NCI-H524 treated with DMSO at 0.1 percent for 48 hours (cell line): ENCODE measurements around the gene PIBF1.
"Not testable (repeated sequence)": the region's sequence is repeated elsewhere in the genome, so short reads cannot be mapped to it uniquely, and the experiment has no call there.

ENCODE experiments used
- DNase-seq: peaks from one replicate; lab custom pipeline; 2025; lab: John Stamatoyannopoulos, UW

PIBF1 gene

DNA sequence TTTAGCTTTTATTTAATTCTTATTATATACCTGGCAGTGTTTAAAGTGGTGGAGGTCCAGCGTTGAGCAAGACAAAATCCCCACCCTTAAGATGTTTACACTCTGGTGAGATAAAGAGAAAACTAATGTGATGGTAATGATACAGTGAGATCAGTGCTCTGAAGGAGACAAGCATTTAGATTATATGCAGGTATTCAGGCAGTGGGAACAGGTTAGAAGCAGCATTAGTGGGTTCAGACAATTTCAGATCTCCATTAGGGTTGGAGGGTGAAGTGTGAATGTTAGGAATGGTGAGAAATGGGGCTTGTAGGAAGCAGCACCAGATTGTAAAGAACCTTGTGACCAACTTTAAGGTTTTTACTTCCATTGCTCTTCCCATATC is 39.0 kb downstream of the PIBF1 start:
- no peak for DNase-seq

DNA sequence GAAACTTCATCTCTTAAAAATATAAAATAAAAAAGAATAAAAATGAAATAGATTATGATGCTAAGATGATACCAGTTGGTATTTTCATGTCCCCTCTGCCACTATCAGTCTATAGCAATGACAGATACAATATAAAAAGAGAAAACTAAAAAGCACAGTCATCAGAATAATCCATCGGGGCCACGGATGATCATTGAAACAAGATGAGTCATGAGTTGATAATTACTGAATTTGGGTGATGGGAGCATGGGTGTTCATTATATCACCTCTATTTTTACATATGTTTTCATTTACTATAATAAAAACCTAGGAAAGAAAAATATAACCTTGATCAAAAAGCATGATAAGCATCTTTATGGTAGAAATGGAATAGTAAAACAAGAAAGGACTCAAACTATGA is 41.1 kb downstream of the PIBF1 start:
- no peak for DNase-seq

DNA sequence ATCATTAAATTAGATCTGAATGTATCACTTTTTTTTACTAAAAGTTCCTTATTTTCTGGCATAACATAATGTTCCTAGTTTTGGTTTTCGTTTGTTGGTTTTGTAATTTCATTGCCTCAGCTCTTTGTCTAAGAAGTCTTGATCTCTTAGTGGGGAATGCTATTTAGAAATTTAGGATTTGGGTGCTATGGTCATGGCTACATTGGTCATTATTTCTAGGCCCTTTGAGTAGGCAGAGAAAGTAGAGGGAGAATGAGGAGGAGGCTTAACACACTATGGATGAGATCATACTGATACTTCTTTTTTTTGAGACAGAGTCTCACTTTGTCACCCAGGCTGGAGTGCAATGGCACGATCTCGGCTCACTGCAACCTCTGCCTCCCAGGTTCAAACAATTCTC is 41.8 kb downstream of the PIBF1 start:
- DNase-seq = no peak

DNA sequence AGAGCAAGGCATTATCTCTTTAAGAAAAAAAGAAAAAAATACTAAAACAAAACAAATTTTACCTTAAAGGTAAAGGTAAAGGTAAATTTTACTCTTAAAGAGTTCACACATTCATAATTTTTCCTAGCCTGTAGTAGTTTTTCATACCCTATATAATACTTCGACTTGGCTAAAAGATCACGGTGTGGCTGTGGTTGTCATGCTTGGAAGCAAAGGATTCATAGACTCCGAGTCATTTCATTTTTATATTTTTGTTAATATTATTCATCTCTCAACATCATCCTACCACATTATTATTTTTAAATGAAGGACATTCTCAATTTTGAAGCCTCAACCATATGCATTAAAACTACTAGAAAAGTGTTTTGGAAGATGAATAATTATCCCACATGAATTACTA is 52.7 kb downstream of the PIBF1 start:
- DNase-seq = no peak

DNA sequence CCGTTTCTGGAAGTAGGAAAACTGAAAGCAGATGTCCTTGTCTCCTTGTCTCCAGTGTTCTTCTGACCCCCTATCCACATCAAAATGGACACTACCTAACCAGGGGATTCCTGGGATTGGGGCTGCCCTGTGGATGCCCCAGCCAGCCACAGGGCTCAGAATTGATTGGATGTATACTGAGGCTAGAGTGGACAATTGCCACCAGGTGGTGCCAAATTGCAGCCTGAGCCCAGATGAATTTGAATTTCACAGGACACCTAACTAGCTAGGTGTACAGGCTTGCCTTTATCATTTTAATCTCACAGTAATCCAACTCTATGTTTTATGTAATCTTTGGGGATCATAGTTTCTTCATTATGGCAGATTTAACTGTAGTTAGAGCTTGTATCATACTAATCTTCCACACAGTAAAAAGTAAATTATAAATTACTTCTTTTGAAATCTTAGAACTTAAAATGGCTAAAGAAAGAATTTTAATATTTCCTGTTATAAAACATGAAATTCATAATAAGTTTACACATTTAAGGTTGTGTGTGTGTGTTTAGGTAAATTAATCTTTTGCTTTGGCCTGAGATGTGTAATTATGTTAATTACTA is 58.0 kb downstream of the PIBF1 start:
- no peak for DNase-seq

DNA sequence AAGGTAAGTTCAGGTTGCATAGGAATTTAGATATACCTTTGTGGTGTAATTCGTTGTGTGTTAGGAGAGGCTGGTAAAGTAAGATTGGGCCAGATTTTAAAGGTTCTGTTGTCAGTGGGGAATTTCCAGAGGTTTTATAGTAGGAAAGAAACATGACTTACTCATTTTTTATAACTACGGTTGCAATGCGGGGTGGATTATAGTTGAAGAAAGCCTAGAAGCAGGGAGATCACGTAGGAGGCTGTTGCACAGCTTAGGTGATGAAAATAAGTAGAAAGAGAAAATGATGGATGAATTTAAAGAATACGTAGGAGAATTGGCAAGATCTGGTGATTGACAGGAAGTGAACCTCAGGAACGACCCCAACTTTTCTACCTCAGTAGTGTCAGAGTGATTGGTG is 61.1 kb downstream of the PIBF1 start:
- DNase-seq = no peak

DNA sequence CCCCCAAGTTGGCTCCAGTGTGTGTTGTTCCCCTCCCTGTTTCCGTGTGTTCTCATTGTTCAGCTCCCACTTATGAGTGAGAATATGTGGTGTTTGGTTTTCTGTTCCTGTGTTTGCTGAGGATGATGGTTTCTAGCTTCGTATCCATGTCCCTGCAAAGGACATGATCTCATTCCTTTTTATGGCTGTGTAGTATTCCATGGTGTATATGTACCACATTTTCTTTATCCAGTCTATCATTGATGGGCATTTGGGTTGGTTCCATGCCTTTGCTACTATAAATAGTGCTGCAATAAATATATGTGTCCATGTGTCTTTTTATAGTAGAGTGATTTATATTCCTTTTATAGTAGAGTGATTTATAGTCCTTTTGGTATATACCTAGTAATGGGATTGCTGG is 63.2 kb downstream of the PIBF1 start:
- not testable (repeated sequence) for DNase-seq

DNA sequence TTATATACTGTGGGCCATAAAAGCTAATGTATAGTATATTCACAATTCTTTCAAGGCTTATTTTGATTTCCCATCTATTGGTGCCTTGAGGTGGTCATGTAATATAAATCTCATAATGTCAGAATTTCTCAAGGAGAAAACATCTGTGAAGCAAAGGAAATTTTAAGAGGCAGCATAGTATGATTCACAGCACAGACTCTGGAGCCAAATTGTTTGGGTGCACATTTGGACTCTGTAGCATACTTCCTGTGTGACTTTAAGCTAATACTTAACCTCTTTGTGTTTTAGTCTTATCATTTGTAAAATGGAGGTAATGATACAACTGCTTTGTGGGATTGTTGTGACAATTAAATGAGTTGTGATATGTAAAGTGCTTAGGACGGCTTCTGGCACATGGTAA is 67.6 kb downstream of the PIBF1 start:
- no peak for DNase-seq

DNA sequence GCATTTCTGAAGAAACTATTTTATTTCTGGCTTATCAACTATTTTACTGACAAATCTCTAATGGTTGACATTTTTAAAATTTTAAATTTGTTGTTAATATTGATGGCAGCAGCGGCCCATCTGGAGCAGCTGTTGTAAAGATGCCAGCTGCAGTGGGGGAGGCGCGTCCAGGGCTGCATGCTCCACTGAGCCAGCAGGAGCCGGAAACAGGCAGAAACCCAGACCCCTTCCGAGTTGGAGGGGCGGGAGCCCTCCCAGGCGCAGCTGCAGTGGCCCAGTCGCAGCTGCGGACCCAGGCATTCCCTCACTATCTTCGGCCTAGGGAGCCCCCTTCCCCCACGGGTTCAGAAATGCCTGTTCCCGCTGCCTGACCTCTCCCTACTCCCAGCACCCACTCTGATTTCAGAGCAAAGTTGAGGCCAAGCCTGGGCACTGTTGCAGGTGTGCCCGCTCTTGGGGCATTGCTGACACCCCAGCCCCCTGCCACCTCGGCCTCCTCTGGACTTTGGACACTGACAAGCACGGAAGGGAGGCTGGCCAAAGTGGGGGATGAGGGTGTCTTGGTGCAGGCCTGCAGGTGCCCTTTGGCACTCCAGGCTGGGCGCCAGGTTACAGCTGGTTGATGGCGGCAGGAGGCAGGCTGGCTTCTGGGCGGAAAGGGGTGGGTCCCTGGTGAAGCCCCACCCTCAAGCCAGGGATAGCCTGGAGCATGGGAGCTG is 69.2 kb downstream of the PIBF1 start:
- DNase-seq = no peak

DNA sequence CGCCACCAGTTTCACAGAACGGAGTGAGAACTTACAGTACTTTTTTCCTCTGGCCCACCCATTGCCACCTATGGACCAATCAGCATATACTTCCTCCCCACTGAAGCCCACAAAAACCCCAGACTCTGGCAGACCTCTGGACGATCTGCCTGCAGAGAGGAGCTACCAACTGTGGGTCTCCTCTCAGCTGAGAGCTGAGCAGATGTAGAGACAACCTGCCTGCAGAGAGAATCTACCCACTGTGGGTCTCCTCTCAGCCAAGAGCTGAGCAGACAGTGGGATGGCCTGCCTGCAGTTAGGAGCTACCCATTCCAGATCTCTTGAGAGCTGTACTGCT is 69.7 kb downstream of the PIBF1 start:
- DNase-seq = no peak

DNA sequence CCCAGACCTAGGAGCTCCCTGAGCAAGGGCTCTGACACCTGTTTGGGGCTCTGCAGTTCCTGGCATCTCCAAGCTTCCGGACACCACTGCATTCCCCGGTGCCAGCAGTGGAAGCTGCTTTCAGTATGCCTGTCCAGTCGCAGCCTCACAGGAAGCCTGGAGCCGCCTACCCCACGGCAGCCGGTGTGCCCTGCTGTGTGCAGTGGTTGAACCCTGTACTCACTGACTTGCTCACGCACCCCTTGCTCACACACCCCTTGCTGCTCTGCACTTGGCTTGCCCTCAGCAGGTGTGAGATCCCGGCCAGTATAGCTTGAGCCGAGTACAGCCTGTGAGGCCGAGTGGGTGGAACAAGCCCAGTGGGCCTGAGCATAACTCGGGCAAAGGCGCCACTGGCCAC is 70.3 kb downstream of the PIBF1 start:
- DNase-seq = no peak

DNA sequence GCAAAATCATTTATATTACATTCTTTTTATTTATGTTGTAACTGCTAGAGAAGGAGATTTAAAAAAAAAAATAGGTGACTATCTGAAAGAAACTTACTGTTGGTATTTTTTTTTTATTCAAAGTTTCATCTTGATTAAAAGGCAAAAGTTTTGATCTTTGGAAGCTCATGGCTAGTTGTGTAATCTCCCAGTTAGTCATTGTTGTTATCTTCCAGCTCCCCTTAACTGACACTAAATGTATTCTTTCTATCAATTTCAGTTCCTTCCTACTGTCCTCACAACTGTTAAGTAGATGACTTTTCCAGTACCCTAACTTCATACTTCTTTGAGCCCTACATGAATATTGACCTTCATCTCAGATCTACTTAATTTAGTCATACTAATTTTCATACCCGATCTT is 71.1 kb downstream of the PIBF1 start:
- DNase-seq = no peak

DNA sequence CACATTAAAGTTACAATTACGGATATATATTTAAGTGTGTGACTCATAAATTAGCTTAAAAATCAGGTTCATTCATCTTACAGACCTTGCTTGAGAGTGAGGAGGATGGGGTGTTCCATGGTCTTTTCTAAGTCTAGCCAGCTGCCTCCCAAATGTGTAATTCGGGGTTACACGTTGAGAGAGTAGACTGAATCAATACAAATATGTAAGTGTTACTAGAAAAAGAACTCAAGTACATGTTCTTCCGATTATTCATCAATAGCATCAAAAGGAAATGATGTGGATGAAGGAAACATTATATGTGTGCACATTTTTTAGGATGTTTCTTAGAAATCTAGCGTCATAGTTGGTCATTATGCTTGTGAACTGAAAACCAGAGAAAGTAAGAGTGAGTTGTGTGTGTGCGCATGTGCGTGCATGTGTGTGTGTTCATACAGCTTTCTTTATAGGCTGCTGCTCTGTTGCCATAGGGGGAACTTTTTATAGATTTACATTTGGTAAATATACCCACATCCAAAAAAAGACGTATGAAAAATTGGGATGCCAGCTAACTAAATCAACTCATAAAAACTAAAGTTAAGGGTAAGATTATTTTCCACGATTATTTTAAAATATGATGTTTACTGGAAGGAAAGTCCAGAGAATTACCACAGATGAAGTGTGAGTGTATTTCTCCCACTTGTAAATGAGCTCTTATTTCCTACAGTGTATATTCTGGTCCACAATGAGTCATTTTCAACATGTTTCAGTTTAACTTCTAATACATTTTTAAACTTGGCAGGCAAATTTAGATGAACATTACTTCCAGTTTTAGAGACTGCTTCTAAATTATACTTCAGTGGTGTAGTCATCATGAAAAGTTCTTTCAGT is 82.4 kb downstream of the PIBF1 start:
- no peak for DNase-seq

DNA sequence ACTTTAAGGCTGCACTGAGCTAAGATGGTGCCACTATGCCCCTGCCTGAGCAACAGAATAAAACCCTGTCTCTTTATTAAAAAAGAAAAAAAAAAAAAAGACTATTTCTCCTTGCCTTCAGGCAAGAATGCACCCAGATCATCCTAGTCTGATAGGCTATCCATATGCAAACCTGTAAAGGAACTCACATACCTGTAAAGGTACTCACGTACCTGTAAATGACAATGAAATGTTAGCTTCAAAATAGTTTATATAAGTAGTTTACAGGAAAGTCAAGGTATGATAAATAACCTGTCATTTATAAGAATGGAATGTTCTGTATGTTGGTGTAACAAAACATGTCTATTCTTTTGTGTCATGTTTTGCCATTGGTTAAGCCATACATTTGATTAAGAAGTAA is 86.3 kb downstream of the PIBF1 start:
- no peak for DNase-seq

DNA sequence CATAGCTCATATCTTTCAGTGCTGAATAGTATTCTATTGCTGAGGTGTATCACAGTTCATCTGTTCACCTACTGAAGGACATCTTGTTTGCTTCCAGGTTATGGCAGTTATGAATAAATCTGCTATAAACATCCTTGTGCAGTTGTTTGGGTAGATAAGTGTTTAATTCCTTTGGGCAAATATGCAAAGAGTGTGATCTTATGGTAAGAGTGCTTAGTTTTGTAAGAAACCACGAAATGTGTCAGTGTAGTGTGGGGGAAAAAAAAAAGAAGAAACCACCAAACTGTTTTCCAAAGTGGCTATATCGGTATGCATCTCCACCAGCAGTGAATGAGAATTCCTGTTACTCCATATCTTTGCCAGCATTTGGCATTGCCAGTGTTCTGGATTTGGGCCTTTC is 93.3 kb downstream of the PIBF1 start:
- no peak for DNase-seq

DNA sequence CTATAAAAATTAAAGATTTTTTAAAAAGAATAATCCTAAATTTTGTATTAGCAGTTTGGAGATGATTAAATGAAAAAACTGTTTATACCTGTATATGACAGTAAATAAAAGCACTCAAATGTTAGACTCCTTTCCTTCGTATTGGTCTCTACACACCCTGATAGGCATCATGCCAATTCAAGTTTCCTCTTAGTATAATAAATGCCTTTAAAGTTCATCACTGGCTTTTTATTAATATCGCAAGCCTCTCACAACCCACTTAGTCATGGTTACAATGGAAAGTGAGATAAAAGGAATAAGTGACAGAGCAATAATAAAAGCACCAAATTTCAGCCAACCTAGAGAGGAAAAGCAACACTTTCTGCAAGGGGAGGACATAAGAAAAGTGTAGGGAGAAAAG is 102.2 kb downstream of the PIBF1 start:
- DNase-seq = no peak

DNA sequence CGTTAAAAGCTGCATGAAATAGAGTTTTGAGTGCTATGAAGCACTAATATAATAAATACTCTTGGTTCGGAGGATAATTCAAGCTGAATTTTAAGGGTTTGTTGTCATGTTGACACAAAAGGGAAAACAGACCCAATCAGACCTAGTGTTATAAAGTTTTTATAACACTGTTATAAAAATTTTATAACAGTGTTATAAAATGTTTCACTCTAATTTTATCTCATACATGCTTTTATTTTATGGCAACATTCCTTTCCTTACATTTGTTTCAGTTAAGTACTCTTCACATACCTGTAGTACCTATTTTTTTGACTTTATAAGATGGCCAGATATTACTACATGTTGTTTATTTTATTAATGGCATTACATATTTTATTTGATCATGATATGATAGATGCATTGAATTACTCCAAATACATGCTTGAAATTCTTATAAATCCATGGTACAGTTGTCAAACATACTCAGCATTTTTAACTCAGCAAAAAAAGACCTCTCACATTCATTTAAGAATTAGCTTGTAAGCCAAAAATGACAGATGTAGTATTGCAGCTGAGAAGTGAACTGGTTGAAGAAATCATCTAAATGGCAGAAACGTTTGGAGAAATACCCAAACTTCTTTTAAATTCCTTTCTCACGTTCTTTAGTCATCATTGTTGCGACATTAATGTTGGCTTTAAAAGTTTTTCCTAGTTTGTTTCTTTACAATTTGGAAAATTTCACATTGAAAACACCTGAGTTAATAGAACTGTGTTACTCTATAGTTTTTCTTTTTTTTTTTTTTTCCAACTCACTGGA is 104.5 kb downstream of the PIBF1 start:
- no peak for DNase-seq

DNA sequence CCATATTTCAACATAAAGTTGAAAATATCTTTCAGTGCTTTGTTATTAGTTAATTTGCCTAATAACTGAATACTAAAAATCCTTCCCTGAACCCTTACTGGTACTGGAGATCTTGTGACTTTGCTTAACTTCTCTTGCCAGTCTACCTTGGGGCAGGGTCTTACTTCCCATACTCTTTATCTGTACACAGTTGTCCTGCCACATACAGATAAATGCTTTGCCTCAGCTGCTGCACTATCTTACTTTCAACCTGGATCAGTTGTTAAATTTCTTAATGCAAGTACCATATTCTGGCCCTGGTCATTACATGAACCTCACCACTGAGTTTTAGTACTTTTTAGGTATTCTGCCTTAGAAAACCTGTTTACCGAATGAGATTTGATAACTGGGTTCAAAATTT is 107.6 kb downstream of the PIBF1 start:
- DNase-seq = no peak

DNA sequence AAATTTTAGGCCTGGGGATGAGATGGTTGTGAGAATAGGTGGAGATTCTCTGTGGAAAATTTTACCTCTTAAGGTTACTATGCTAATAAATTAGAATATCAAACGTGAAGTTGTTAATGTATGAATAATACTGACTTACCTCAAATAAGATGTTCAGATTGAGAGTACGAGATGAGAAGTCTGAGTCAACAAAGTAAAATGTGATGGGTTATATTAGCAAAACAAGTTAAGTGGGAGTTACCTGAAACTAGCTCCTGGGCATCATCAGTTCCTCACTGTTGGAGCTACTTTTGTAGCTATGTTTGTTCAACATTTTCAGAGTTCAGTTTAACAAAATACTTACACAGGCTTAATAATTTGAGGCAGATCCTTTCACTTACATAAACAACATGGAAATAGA is 108.6 kb downstream of the PIBF1 start:
- DNase-seq = no peak

DNA sequence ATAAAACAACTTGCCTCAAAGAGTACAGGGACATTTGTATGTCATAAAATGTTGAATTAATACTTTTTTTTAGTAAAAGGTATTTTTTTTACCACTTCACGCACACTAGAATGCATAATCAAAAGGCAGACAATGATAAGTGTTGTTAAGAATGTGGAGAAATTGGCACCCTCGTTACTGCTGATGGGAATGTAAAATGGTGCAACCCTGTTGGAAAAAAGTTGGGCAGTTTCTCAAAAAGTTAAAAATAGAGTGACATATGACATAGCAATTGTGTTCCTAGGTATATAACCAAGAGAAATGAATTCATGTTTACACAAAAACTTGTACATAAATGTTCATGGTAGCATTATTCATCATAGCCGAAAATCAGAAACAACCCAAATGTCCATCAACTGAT is 109.5 kb downstream of the PIBF1 start:
- no peak for DNase-seq

DNA sequence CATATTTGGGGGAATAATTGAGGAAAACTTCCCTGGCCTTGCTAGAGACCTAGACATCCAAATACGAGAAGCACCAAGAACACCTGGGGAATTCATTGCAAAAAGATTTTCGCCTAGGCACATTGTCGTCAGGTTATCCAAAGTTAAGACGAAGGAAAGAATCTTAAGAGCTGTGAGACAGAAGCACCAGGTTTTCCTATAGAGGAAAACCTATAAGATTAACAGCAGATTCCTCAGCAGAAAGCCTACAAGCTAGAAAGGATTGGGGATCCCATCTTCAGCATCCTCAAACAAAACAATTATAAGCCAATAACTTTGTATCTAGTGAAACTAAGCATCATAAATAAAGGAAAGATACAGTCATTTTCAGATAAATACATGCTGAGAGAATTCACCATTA is 114.9 kb downstream of the PIBF1 start:
- no peak for DNase-seq

DNA sequence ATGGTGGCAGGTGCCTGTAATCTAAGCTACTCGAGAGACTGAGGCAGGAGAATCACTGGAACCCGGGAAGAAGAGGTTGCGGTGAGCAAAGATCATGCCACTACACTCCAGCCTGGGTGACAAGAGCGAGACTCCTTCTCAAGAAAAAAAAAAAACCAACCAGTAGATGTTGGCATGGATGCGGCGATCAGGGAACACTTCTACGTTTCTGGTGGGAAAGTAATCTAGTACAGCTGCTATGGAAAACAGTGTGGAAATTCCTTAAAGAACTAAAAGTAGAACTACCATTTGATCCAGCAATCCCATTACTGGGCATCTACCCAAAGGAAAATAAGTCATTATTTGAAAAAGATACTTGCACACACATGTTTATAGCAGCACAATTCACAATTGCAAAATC is 119.6 kb downstream of the PIBF1 start:
- not testable (repeated sequence) for DNase-seq

DNA sequence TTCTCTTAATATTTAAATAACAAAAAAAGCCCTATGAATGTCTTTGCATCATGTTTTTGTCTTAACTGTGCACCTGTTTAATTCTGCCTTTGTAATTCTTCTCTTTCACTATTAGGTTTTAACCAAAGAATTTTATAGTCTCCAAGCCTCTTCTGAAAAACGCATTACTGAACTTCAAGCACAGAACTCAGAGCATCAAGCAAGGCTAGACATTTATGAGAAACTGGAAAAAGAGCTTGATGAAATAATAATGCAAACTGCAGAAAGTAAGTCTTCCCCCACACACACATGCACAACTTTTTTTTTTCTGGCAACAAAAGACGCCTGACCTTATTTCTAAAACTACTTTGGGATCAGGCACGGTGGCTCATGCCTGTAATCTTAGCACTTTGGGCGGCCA is 126.5 kb downstream of the PIBF1 start:
- DNase-seq = no peak
